HepG2 (cell line): Measurements from ENCODE around the gene CLN6. TPM values are rescaled to one million over a fixed set of nuclear protein-coding genes. Genes with fewer than 3 reads are reported as not detected.

Experiments used
- ARNT2 ChIP-seq: sonication (generic); formaldehyde crosslinking; IDR thresholded peaks from 2 replicates; pipeline ENCODE4 v1.8.0; 2022; ENCODE audit warnings: mild to moderate bottlenecking, low read depth, missing genetic modification reagents, moderate library complexity
- GATAD2A ChIP-seq: IDR thresholded peaks from 2 replicates; pipeline ENCODE4 v1.6.1; 2016
- MEIS1 ChIP-seq: sonication (generic); formaldehyde crosslinking; IDR thresholded peaks from 2 replicates; pipeline ENCODE4 v1.9.0; 2021; ENCODE audit warnings: mild to moderate bottlenecking, missing genetic modification reagents, moderate library complexity, borderline replicate concordance
- NCOA2 ChIP-seq: sonication (generic); formaldehyde crosslinking; IDR thresholded peaks from 2 replicates; pipeline ENCODE4 v1.8.0; 2022; ENCODE audit warnings: inconsistent platforms
- NPAS2 ChIP-seq: sonication (generic); formaldehyde crosslinking; IDR thresholded peaks from 2 replicates; pipeline ENCODE4 v1.8.0; 2022; ENCODE audit warnings: mild to moderate bottlenecking, missing genetic modification reagents, borderline replicate concordance
- ONECUT2 ChIP-seq: sonication (generic); formaldehyde crosslinking; IDR thresholded peaks from 2 replicates; pipeline ENCODE4 v1.4.0; 2020; ENCODE audit warnings: missing genetic modification reagents
- YY1 ChIP-seq: IDR thresholded peaks from 2 replicates; pipeline ENCODE4 v1.6.1; 2011; ENCODE audit warnings: low read length, low read depth, moderate library complexity, mild to moderate bottlenecking; ENCODE audit not compliant: insufficient read depth, insufficient replicate concordance
- ZNF660 ChIP-seq: sonication (generic); formaldehyde crosslinking; IDR thresholded peaks from 2 replicates; pipeline ENCODE4 v1.5.1; 2020; ENCODE audit warnings: mild to moderate bottlenecking, low read depth, missing genetic modification reagents, borderline replicate concordance
- ZNF766 ChIP-seq: sonication (generic); formaldehyde crosslinking; IDR thresholded peaks from 2 replicates; pipeline ENCODE4 v1.5.0; 2020; ENCODE audit warnings: missing genetic modification reagents, borderline replicate concordance
- ZSCAN21 ChIP-seq: sonication (generic); formaldehyde crosslinking; IDR thresholded peaks from 2 replicates; pipeline ENCODE4 v1.8.0; 2022; ENCODE audit warnings: mild to moderate bottlenecking, missing genetic modification reagents, moderate library complexity, borderline replicate concordance
- ZSCAN29 ChIP-seq: sonication (generic); formaldehyde crosslinking; conservative IDR thresholded peaks from 2 replicates; pipeline ENCODE4 v1.4.0; 2020; ENCODE audit warnings: mild to moderate bottlenecking, missing genetic modification reagents
- polyA plus RNA-seq, 8 experiments: library from polyadenylated mRNA; depleted of rRNA in 3 of 8; stranded (reverse) in 7 of 8; unstranded in 1 of 8; fragments of >200 nt; fragmentation: Illumina TruSeq in 4 of 8; extraction: Trizol in 4 of 8; gene quantifications; 2 replicates each; pipeline versions ENCODE4 v1.2.1 to v1.2.3, GENCODE V29; 2011 to 2016; ENCODE audit warnings: low read depth in 4 of 8, missing spikeins in 1 of 8, mixed read lengths in 1 of 8; ENCODE audit not compliant: insufficient read depth in 1 of 8
- total RNA-seq, 5 experiments: library from RNA; depleted of rRNA; stranded (reverse); fragments of >200 nt; fragmentation: Illumina TruSeq; extraction: Trizol; gene quantifications; 2 replicates each; pipeline ENCODE4 v1.2.3, GENCODE V29; 2016; ENCODE audit warnings: low read depth in 1 of 5
- TF ChIP-seq, protein P1 (sequence below): fragments of 450-650 bp; IDR thresholded peaks from 2 replicates; pipeline ENCODE4 v1.6.1; 2017; ENCODE audit warnings: mild to moderate bottlenecking
- TF ChIP-seq, protein P2 (sequence below): sonication (generic); formaldehyde crosslinking; IDR thresholded peaks from 2 replicates; pipeline ENCODE4 v1.8.1; 2023; ENCODE audit warnings: missing genetic modification reagents, mild to moderate bottlenecking, borderline replicate concordance
- TF ChIP-seq, protein P3 (sequence below): sonication (generic); formaldehyde crosslinking; IDR thresholded peaks from 2 replicates; pipeline ENCODE4 v1.4.0; 2020; ENCODE audit warnings: mild to moderate bottlenecking, low read depth, missing genetic modification reagents
- TF ChIP-seq, protein P4 (sequence below): sonication (generic); formaldehyde crosslinking; IDR thresholded peaks from 2 replicates; pipeline ENCODE4 v1.4.0; 2020; ENCODE audit warnings: missing genetic modification reagents

The CLN6 gene
- total and polyA plus RNA-seq, 2 of the 13 experiments (the other 11 are each of a cell fraction or from before 2014, with no cell fraction given), result 24.9 to 27.1 TPM

DNA sequence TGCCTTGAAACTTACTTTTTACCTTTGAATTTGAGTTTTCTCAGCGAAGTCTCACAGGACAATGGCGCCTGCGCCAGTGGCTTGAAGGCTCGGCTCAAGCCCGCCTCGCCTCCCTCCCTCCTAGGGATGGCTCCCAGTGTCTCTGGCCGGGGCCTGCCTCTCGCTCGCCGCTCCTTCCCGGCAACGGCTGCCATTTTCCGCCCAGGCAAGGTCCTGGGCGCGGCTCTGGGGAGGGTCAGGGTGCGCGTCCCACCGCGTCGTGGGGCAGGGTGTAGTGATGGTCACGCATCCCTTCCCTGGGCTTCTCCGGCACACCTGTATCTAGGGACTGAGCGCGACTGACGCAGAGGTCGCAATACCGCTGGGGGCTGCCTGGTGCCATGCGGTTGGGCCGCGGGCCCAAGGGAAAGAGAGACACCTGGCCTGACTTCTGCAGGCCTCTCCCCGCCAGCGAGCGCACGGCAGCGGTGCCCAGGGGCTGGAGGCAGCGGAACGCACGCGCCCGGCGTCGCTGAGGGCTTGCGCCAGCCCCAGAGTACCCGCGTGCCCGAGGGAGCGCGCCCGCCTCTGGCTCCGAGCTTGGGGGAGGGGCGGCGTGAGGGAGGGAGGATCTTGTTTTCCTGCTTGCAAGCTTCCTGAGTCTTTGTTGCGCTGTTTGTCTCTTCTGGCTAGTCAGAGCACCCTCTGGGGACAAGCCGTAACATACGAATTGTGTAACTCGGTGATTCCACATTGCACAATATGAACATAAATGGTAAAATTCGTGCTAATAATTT lies 27.3 kb upstream of the CLN6 start (continued):
- no peak for TF ChIP-seq NPAS2 (CRISPR knock-in tag)
- TF ChIP-seq, protein P1, sequence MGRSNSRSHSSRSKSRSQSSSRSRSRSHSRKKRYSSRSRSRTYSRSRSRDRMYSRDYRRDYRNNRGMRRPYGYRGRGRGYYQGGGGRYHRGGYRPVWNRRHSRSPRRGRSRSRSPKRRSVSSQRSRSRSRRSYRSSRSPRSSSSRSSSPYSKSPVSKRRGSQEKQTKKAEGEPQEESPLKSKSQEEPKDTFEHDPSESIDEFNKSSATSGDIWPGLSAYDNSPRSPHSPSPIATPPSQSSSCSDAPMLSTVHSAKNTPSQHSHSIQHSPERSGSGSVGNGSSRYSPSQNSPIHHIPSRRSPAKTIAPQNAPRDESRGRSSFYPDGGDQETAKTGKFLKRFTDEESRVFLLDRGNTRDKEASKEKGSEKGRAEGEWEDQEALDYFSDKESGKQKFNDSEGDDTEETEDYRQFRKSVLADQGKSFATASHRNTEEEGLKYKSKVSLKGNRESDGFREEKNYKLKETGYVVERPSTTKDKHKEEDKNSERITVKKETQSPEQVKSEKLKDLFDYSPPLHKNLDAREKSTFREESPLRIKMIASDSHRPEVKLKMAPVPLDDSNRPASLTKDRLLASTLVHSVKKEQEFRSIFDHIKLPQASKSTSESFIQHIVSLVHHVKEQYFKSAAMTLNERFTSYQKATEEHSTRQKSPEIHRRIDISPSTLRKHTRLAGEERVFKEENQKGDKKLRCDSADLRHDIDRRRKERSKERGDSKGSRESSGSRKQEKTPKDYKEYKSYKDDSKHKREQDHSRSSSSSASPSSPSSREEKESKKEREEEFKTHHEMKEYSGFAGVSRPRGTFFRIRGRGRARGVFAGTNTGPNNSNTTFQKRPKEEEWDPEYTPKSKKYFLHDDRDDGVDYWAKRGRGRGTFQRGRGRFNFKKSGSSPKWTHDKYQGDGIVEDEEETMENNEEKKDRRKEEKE, result no peak
- TF ChIP-seq, protein P2, sequence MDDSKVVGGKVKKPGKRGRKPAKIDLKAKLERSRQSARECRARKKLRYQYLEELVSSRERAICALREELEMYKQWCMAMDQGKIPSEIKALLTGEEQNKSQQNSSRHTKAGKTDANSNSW (CRISPR knock-in tag), result no peak
- no peak for TF ChIP-seq ZSCAN29 (CRISPR knock-in tag)
- TF ChIP-seq MEIS1 (CRISPR knock-in tag), result no peak
- TF ChIP-seq, protein P3, sequence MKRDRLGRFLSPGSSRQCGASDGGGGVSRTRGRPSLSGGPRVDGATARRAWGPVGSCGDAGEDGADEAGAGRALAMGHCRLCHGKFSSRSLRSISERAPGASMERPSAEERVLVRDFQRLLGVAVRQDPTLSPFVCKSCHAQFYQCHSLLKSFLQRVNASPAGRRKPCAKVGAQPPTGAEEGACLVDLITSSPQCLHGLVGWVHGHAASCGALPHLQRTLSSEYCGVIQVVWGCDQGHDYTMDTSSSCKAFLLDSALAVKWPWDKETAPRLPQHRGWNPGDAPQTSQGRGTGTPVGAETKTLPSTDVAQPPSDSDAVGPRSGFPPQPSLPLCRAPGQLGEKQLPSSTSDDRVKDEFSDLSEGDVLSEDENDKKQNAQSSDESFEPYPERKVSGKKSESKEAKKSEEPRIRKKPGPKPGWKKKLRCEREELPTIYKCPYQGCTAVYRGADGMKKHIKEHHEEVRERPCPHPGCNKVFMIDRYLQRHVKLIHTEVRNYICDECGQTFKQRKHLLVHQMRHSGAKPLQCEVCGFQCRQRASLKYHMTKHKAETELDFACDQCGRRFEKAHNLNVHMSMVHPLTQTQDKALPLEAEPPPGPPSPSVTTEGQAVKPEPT (CRISPR knock-in tag), result no peak
- peak; percentile 61 for TF ChIP-seq GATAD2A (CRISPR knock-in tag)
- no peak for TF ChIP-seq NCOA2
- TF ChIP-seq, protein P4, sequence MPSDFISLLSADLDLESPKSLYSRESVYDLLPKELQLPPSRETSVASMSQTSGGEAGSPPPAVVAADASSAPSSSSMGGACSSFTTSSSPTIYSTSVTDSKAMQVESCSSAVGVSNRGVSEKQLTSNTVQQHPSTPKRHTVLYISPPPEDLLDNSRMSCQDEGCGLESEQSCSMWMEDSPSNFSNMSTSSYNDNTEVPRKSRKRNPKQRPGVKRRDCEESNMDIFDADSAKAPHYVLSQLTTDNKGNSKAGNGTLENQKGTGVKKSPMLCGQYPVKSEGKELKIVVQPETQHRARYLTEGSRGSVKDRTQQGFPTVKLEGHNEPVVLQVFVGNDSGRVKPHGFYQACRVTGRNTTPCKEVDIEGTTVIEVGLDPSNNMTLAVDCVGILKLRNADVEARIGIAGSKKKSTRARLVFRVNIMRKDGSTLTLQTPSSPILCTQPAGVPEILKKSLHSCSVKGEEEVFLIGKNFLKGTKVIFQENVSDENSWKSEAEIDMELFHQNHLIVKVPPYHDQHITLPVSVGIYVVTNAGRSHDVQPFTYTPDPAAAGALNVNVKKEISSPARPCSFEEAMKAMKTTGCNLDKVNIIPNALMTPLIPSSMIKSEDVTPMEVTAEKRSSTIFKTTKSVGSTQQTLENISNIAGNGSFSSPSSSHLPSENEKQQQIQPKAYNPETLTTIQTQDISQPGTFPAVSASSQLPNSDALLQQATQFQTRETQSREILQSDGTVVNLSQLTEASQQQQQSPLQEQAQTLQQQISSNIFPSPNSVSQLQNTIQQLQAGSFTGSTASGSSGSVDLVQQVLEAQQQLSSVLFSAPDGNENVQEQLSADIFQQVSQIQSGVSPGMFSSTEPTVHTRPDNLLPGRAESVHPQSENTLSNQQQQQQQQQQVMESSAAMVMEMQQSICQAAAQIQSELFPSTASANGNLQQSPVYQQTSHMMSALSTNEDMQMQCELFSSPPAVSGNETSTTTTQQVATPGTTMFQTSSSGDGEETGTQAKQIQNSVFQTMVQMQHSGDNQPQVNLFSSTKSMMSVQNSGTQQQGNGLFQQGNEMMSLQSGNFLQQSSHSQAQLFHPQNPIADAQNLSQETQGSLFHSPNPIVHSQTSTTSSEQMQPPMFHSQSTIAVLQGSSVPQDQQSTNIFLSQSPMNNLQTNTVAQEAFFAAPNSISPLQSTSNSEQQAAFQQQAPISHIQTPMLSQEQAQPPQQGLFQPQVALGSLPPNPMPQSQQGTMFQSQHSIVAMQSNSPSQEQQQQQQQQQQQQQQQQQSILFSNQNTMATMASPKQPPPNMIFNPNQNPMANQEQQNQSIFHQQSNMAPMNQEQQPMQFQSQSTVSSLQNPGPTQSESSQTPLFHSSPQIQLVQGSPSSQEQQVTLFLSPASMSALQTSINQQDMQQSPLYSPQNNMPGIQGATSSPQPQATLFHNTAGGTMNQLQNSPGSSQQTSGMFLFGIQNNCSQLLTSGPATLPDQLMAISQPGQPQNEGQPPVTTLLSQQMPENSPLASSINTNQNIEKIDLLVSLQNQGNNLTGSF (CRISPR knock-in tag), result peak; percentile 58; the same call in 1 of the 2 replicates
- TF ChIP-seq ZSCAN21 (CRISPR knock-in tag), result no peak
- no peak for TF ChIP-seq ZNF660
- no peak for TF ChIP-seq YY1
- TF ChIP-seq ARNT2 (CRISPR knock-in tag), result 0 out of 2 replicates have a peak, but pooled peaks have one; percentile 51
- no peak for TF ChIP-seq ONECUT2 (CRISPR knock-in tag)
- 0 out of 2 replicates have a peak, but pooled peaks have one; percentile 35 for TF ChIP-seq ZNF766 (CRISPR knock-in tag)
